Spleen (tissue), 7 donors: Measurements from ENCODE around the gene CMSS1.

Experiments
- POLR2A ChIP-seq, 3 donors: fragments of 450-650 bp; IDR thresholded peaks; one replicate each; pipeline ENCODE4 v1.5.1; 2017; ENCODE audit warnings: antibody characterized with exemption in 3 of 3, mild to moderate bottlenecking in 1 of 3
- TF ChIP-seq, protein P1 (sequence below), 11 experiments: fragments of 200-600 bp in 7 of 11; fragments of 450-650 bp in 4 of 11; sonication (generic) in 4 of 11; IDR thresholded peaks in 8 of 11; conservative IDR thresholded peaks in 3 of 11; 1 replicate in 7 of 11; 2 replicates in 4 of 11; pipeline versions ENCODE4 v1.4.0 to v1.8.0; 2016 to 2021; ENCODE audit warnings: antibody characterized with exemption in 11 of 11, inconsistent platforms in 4 of 11, mild to moderate bottlenecking in 1 of 11
- donor health status: DM: no; HTN: no; CAD: no; lungs with moderate emphysema.
- donor health status: DM: no; HTN: no; CAD: no.
- donor health status: DM: no; HTN: no; CAD: no.

DNA sequence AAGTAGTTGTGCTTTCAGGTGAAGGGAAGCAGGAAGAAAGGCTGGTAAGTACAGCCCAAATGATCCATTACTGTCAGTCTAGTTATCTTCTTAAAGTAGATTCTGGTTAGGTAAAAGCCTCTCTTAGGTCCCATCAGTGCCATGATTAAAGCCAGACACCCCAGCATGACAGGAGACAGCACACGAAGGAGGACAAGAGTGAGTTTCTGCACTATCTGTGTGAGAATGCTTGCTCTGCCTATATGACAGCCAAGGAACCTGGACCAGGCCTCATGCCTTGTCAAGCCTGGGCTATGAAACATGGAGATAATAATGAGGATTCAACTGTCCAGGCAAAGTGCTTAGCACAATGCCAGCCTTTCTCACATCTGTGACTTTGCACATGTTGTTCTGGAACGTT is 310.1 kb downstream of the CMSS1 start:
- TF ChIP-seq, protein P1, sequence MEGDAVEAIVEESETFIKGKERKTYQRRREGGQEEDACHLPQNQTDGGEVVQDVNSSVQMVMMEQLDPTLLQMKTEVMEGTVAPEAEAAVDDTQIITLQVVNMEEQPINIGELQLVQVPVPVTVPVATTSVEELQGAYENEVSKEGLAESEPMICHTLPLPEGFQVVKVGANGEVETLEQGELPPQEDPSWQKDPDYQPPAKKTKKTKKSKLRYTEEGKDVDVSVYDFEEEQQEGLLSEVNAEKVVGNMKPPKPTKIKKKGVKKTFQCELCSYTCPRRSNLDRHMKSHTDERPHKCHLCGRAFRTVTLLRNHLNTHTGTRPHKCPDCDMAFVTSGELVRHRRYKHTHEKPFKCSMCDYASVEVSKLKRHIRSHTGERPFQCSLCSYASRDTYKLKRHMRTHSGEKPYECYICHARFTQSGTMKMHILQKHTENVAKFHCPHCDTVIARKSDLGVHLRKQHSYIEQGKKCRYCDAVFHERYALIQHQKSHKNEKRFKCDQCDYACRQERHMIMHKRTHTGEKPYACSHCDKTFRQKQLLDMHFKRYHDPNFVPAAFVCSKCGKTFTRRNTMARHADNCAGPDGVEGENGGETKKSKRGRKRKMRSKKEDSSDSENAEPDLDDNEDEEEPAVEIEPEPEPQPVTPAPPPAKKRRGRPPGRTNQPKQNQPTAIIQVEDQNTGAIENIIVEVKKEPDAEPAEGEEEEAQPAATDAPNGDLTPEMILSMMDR (IDR thresholded peaks at IDR 0.05 in 8 of 11, conservative IDR thresholded peaks at IDR 0.05 in 3 of 11) = no peak
- no peak for TF ChIP-seq POLR2A (IDR thresholded peaks at IDR 0.05)
